Measurements from ENCODE around the gene MARCO. TPM values are rescaled to one million over a fixed set of nuclear protein-coding genes. Genes with fewer than 3 reads are reported as not detected.
"Not testable (repeated sequence)": the region's sequence is repeated elsewhere in the genome, so short reads cannot be mapped to it uniquely, and the experiment has no call there.

The MARCO gene
- polyA plus RNA-seq, 1 of the 3 experiments (the other 2 are of a cell fraction): not detected

DNA sequence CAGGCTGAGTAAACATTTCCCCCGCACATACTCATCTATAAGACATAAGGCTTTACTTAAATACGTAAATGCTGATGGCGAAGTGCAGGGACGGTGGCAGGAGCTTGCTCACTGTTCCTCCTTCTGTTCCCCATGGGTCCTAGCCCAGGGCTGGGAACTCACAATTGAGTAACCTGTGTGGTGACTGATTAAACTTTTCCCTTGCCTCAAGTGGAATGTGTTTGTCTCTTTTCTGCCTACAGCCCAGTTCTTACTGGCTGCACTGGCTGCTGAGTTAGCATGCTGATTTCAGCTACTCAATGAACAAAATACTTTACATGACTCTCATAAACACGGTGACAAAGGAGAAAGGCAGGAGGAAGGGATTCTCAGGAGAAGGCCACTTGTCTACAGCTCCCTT, 87.3 kb downstream of the MARCO start:
- Histone ChIP-seq H3K36me3 (replicated peaks in 1 of 2; ENCODE audit: control insufficient read depth in 1 of 2, insufficient read depth in 2 of 2, low read length in 1 of 2) (no peaks in the 10 kb centered on the region), H3K27ac (ENCODE audit: low read depth in 2 of 2, low read length in 1 of 2) (no peak overlapping the region), H3K9me3 (no peaks in the 10 kb centered on the region), H3F3A (replicated peaks; ENCODE audit: insufficient read depth) (no peaks in the 10 kb centered on the region), H3K79me2 (ENCODE audit: insufficient read depth) (no peaks in the 10 kb centered on the region), H3K27me3 (ENCODE audit: insufficient read depth) (no peaks in the 10 kb centered on the region), H3K9ac (no peak overlapping the region), H3K4me3 (ENCODE audit: low read depth in 2 of 2, low read length in 1 of 2) (no peak overlapping the region), H3K4me1 (ENCODE audit: control insufficient read depth in 1 of 2, insufficient read depth in 2 of 2, low read depth in 1 of 2, low read length in 1 of 2) (peaks cover 0 to 5% of the 10 kb centered on the region in 2 experiments; a peak in 2 of 4 replicates), H2AFZ (ENCODE audit: low read depth) (no peak overlapping the region), H3K9me2 (no peaks in the 10 kb centered on the region), H4K20me1 (ENCODE audit: insufficient read depth) (no peaks in the 10 kb centered on the region), H3K4me2 (no peak overlapping the region)
- no peak for DNase-seq
- POLR2A ChIA-PET: no interaction called here
- CTCF ChIA-PET: interaction anchor here (0.6 to 10.1 kb wide), 8 partner anchors 18 to 422 kb away, joined by 3 to 65 read pairs (median 4); no protein-coding TSS in a partner anchor
- no peak for TF ChIP-seq FOXJ3 (CRISPR knock-in tag; IDR thresholded peaks at IDR 0.05)
- no peak for TF ChIP-seq MEF2A (IDR thresholded peaks at IDR 0.05; ENCODE audit: borderline replicate concordance, low read depth)
- TF ChIP-seq ELF1 (IDR thresholded peaks at IDR 0.05): no peak
- no peak for TF ChIP-seq RXRA (IDR thresholded peaks at IDR 0.05; ENCODE audit: borderline replicate concordance, low read depth)
- TF ChIP-seq TCF12 (IDR thresholded peaks at IDR 0.05): no peak
- TF ChIP-seq MXI1 (IDR thresholded peaks at IDR 0.05; ENCODE audit: low read depth, low read length): no peak
- no peak for TF ChIP-seq FOXM1 (IDR thresholded peaks at IDR 0.05; ENCODE audit: low read depth)
- no peak for TF ChIP-seq EZH2phosphoT487 (IDR thresholded peaks at IDR 0.05; ENCODE audit: borderline replicate concordance, low read depth)
- no peak for TF ChIP-seq CHD2 (IDR thresholded peaks at IDR 0.05; ENCODE audit: low read length, partially characterized antibody)
- TF ChIP-seq GATA2 (CRISPR knock-in tag; IDR thresholded peaks at IDR 0.05): no peak
- no peak for TF ChIP-seq IRF3 (IDR thresholded peaks at IDR 0.05; ENCODE audit: low read depth, low read length)
- WGBS (ENCODE audit: low lambda C conversion rate): 57% methylated on average over 5 of the region's 5 CpGs

- H3K4me3 ChIP-seq (ENCODE audit: low read depth in 2 of 2, low read length in 1 of 2); H3K27me3 ChIP-seq (ENCODE audit: insufficient read depth); DNase-seq; H3K27ac ChIP-seq (ENCODE audit: low read depth in 2 of 2, low read length in 1 of 2); CTCF ChIA-PET; H3F3A ChIP-seq (replicated peaks; ENCODE audit: insufficient read depth); H3K9me2 ChIP-seq; H3K4me2 ChIP-seq; H3K9me3 ChIP-seq; H3K9ac ChIP-seq; H3K79me2 ChIP-seq (ENCODE audit: insufficient read depth); H3K4me1 ChIP-seq (ENCODE audit: control insufficient read depth in 1 of 2, insufficient read depth in 2 of 2, low read depth in 1 of 2, low read length in 1 of 2); H3K36me3 ChIP-seq (replicated peaks in 1 of 2; ENCODE audit: control insufficient read depth in 1 of 2, insufficient read depth in 2 of 2, low read length in 1 of 2); H4K20me1 ChIP-seq (ENCODE audit: insufficient read depth); POLR2A ChIA-PET; H2AFZ ChIP-seq (ENCODE audit: low read depth): not testable (repeated sequence)
- WGBS (ENCODE audit: low lambda C conversion rate): 0% methylated on average over 5 of the region's 5 CpGs
Observed at GRCh38 chr2:119037922-119038321, 95.9 kb downstream of the MARCO start.

DNA sequence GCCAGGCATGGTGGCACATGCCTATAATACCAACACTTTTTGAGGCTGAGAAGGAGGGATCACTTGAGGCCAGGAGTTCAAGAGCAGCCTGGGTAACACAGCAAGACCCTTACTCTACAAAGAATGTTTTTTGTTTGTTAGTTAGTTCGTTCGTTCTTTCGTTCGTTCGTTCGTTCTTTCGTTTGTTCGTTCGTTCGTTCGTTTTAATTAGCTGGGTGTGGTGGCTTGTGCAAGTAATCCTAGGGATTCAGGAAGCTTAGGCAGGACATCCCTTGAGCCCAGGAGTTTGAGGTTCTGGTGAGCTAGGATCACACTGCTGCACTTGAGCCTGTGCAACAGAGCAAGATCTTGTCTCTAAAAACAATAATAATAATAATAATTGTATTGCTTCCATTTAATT, 98.7 kb downstream of the MARCO start:
- Histone ChIP-seq H3F3A (replicated peaks; ENCODE audit: insufficient read depth) (no peaks in the 10 kb centered on the region), H4K20me1 (ENCODE audit: insufficient read depth) (no peaks in the 10 kb centered on the region), H3K4me2 (no peak overlapping the region), H3K9me3 (no peaks in the 10 kb centered on the region), H3K9ac (no peak overlapping the region), H3K27ac (ENCODE audit: low read depth in 2 of 2, low read length in 1 of 2) (no peak overlapping the region), H2AFZ (ENCODE audit: low read depth) (no peak overlapping the region), H3K79me2 (ENCODE audit: insufficient read depth) (no peaks in the 10 kb centered on the region), H3K9me2 (no peaks in the 10 kb centered on the region), H3K4me3 (ENCODE audit: low read depth in 2 of 2, low read length in 1 of 2) (no peak overlapping the region), H3K27me3 (ENCODE audit: insufficient read depth) (no peaks in the 10 kb centered on the region), H3K36me3 (replicated peaks in 1 of 2; ENCODE audit: control insufficient read depth in 1 of 2, insufficient read depth in 2 of 2, low read length in 1 of 2) (no peaks in the 10 kb centered on the region), H3K4me1 (ENCODE audit: control insufficient read depth in 1 of 2, insufficient read depth in 2 of 2, low read depth in 1 of 2, low read length in 1 of 2) (no peaks in the 10 kb centered on the region)
- ChIA-PET POLR2A (no interaction called here), CTCF (no interaction called here)
- 64% methylated on average over 11 of the region's 11 CpGs for WGBS (ENCODE audit: low lambda C conversion rate)
- TF ChIP-seq EP300 (IDR thresholded peaks at IDR 0.05; ENCODE audit: borderline replicate concordance in 1 of 2, low read depth in 1 of 2, low read length in 1 of 2): no peak
- TF ChIP-seq MEF2A (IDR thresholded peaks at IDR 0.05; ENCODE audit: borderline replicate concordance, low read depth): no peak
- DNase-seq: no peak

Other genes starting within 250 kb of the MARCO start
- gene EN1, start 94.5 kb upstream of the MARCO start, polyA plus RNA-seq (2012; rRNA removed): not detected in 2 replicates
- gene C1QL2, start 216.6 kb downstream of the MARCO start, polyA plus RNA-seq (2012; rRNA removed): not detected in 2 replicates

Measured in SK-N-SH (cell line).